ENCODE measurements around the gene DHRS7B.

The DHRS7B gene

GRCh38 chr17:21098934-21099689, 27.7 kb upstream of the DHRS7B start:
- 0 out of 2 replicates have a peak, but pooled peaks have one; percentile 35 for TF ChIP-seq TAF1 (IDR thresholded peaks at IDR 0.05; ENCODE audit: borderline replicate concordance, insufficient read depth, low read length)
- TF ChIP-seq SIN3A (IDR thresholded peaks at IDR 0.05; ENCODE audit: borderline replicate concordance, insufficient read depth, low read length) = 0 out of 2 replicates have a peak, but pooled peaks have one; percentile 18
- TF ChIP-seq FOXP2 (optimal IDR thresholded peaks at IDR 0.05; ENCODE audit: borderline replicate concordance, extremely low read depth, extremely low read length, insufficient read depth) = no peak
- TF ChIP-seq REST (IDR thresholded peaks at IDR 0.05; ENCODE audit: insufficient read depth in 1 of 2, low read depth in 2 of 2, low read length in 2 of 2) = 0 out of 4 replicates have a peak, but pooled peaks of 1 of the 2 experiments have one; percentile 22
- TF ChIP-seq POLR2AphosphoS5 (IDR thresholded peaks at IDR 0.05; ENCODE audit: low read depth, low read length) = peak; percentile 46

- TF ChIP-seq REST (IDR thresholded peaks at IDR 0.05; ENCODE audit: insufficient read depth in 1 of 2, low read depth in 2 of 2, low read length in 2 of 2) = no peak
- TF ChIP-seq POLR2AphosphoS5 (IDR thresholded peaks at IDR 0.05; ENCODE audit: low read depth, low read length) = no peak
- no peak for TF ChIP-seq SIN3A (IDR thresholded peaks at IDR 0.05; ENCODE audit: borderline replicate concordance, insufficient read depth, low read length)
- TF ChIP-seq FOXP2 (optimal IDR thresholded peaks at IDR 0.05; ENCODE audit: borderline replicate concordance, extremely low read depth, extremely low read length, insufficient read depth) = no peak
- no peak for TF ChIP-seq TAF1 (IDR thresholded peaks at IDR 0.05; ENCODE audit: borderline replicate concordance, insufficient read depth, low read length)
Observed at GRCh38 chr17:21100636-21101035, 26.1 kb upstream of the DHRS7B start.

GRCh38 chr17:21104608-21105007, 22.2 kb upstream of the DHRS7B start:
- TF ChIP-seq TAF1 (IDR thresholded peaks at IDR 0.05; ENCODE audit: borderline replicate concordance, insufficient read depth, low read length) = no peak
- TF ChIP-seq FOXP2 (optimal IDR thresholded peaks at IDR 0.05; ENCODE audit: borderline replicate concordance, extremely low read depth, extremely low read length, insufficient read depth) = no peak
- TF ChIP-seq POLR2AphosphoS5 (IDR thresholded peaks at IDR 0.05; ENCODE audit: low read depth, low read length) = no peak
- TF ChIP-seq REST (IDR thresholded peaks at IDR 0.05; ENCODE audit: insufficient read depth in 1 of 2, low read depth in 2 of 2, low read length in 2 of 2) = no peak
- no peak for TF ChIP-seq SIN3A (IDR thresholded peaks at IDR 0.05; ENCODE audit: borderline replicate concordance, insufficient read depth, low read length)

- TF ChIP-seq POLR2AphosphoS5 (IDR thresholded peaks at IDR 0.05; ENCODE audit: low read depth, low read length) (no peak), FOXP2 (optimal IDR thresholded peaks at IDR 0.05; ENCODE audit: borderline replicate concordance, extremely low read depth, extremely low read length, insufficient read depth) (no peak)
Observed at GRCh38 chr17:21105064-21105894, 21.5 kb upstream of the DHRS7B start.

GRCh38 chr17:21106316-21106715, 20.4 kb upstream of the DHRS7B start:
- TF ChIP-seq POLR2AphosphoS5 (IDR thresholded peaks at IDR 0.05; ENCODE audit: low read depth, low read length) (no peak), REST (IDR thresholded peaks at IDR 0.05; ENCODE audit: insufficient read depth in 1 of 2, low read depth in 2 of 2, low read length in 2 of 2) (no peak), SIN3A (IDR thresholded peaks at IDR 0.05; ENCODE audit: borderline replicate concordance, insufficient read depth, low read length) (no peak), TAF1 (IDR thresholded peaks at IDR 0.05; ENCODE audit: borderline replicate concordance, insufficient read depth, low read length) (no peak), FOXP2 (optimal IDR thresholded peaks at IDR 0.05; ENCODE audit: borderline replicate concordance, extremely low read depth, extremely low read length, insufficient read depth) (no peak)
